Cardiac muscle cell (in vitro differentiated cells and primary cell): ENCODE results near the gene MYMK. TPM values are rescaled to one million over a fixed set of nuclear protein-coding genes. Genes with fewer than 3 reads are reported as not detected.
"Not testable (repeated sequence)": the region's sequence is repeated elsewhere in the genome, so short reads cannot be mapped to it uniquely, and the experiment has no call there.

Experiments used
- DNase-seq, 2 donors: peaks; one replicate each; pipeline versions ENCODE4 v3.0.0 to v3.0.0-alpha.2; 2010 to 2017; ENCODE audit warnings: low read depth in 1 of 2, low spot score in 1 of 2
- H3K27ac ChIP-seq: fragments of 200-600 bp; sonication (generic); 2 replicates; pipeline ENCODE4 v1.5.1; 2016
- H3K27me3 ChIP-seq: fragments of 200-600 bp; sonication (generic); 2 replicates; pipeline ENCODE4 v1.6.0; 2016; ENCODE audit warnings: control low read depth
- H3K36me3 ChIP-seq: fragments of 200-600 bp; sonication (generic); 2 replicates; pipeline ENCODE4 v1.5.1; 2016; ENCODE audit warnings: control low read depth
- H3K4me1 ChIP-seq: fragments of 200-600 bp; sonication (generic); 2 replicates; pipeline ENCODE4 v1.8.1; 2017; ENCODE audit warnings: low read depth, mild to moderate bottlenecking, mixed run types
- H3K4me3 ChIP-seq: fragments of 200-600 bp; sonication (generic); 2 replicates; pipeline ENCODE4 v1.5.1; 2016; ENCODE audit warnings: mild to moderate bottlenecking
- H3K9me3 ChIP-seq: fragments of 200-600 bp; sonication (generic); 2 replicates; pipeline ENCODE4 v1.5.1; 2017; ENCODE audit warnings: low read depth, mild to moderate bottlenecking, control low read depth
- CTCF ChIP-seq: IDR thresholded peaks from 2 replicates; pipeline ENCODE4 v1.5.1; 2012; ENCODE audit warnings: low read depth, mild to moderate bottlenecking, low read length
- polyA plus RNA-seq: library from polyadenylated mRNA; unstranded; fragments of >200 nt; fragmentation: Nextera tagmentation; extraction: Ambion mirVana; gene quantifications from 2 replicates; pipeline ENCODE4 v1.2.1, GENCODE V29; 2016
- total RNA-seq: library from RNA; depleted of rRNA; stranded (reverse); fragments of >200 nt; gene quantifications from 2 replicates; pipeline ENCODE4 v1.2.3, GENCODE V29; 2016

Gene MYMK
- total and polyA plus RNA-seq, 2 experiments from 2014 or later = not detected

GRCh38 chr9:133566382-133566781 is 41.6 kb upstream of the MYMK start:
- no peak overlapping the region for H3K27ac ChIP-seq
- no peaks in the 10 kb centered on the region for H3K27me3 ChIP-seq
- DNase-seq = no peak
- H3K4me1 ChIP-seq = peaks cover 37% of the 10 kb centered on the region
- TF ChIP-seq CTCF = no peak
- H3K4me3 ChIP-seq = no peak overlapping the region
- no peaks in the 10 kb centered on the region for H3K9me3 ChIP-seq
- no peaks in the 10 kb centered on the region for H3K36me3 ChIP-seq

- no peaks in the 10 kb centered on the region for H3K27me3 ChIP-seq
- peak; percentile 30 to 34 for DNase-seq
- no peak overlapping the region for H3K4me3 ChIP-seq
- peaks cover 35% of the 10 kb centered on the region for H3K4me1 ChIP-seq
- no peaks in the 10 kb centered on the region for H3K36me3 ChIP-seq
- peak overlapping the region; percentile 30 for H3K27ac ChIP-seq
- H3K9me3 ChIP-seq = no peaks in the 10 kb centered on the region
- no peak for TF ChIP-seq CTCF
Observed at GRCh38 chr9:133564451-133565116, 39.8 kb upstream of the MYMK start.

- not testable (repeated sequence) for H3K36me3 ChIP-seq, DNase-seq, H3K27ac ChIP-seq, H3K27me3 ChIP-seq, H3K9me3 ChIP-seq, H3K4me3 ChIP-seq
- H3K4me1 ChIP-seq = peaks cover 38% of the 10 kb centered on the region
Observed at GRCh38 chr9:133563814-133564213, 39.1 kb upstream of the MYMK start.

- peaks cover 43% of the 10 kb centered on the region for H3K4me1 ChIP-seq
- no peak overlapping the region for H3K4me3 ChIP-seq
- TF ChIP-seq CTCF = no peak
- H3K27ac ChIP-seq = no peak overlapping the region
- no peaks in the 10 kb centered on the region for H3K9me3 ChIP-seq
- peak; percentile 48 to 71 for DNase-seq
- no peaks in the 10 kb centered on the region for H3K27me3 ChIP-seq
- H3K36me3 ChIP-seq = no peaks in the 10 kb centered on the region
Observed at GRCh38 chr9:133563291-133563796, 38.6 kb upstream of the MYMK start.

GRCh38 chr9:133562611-133563290 is 38.0 kb upstream of the MYMK start:
- no peak for TF ChIP-seq CTCF
- Histone ChIP-seq H3K4me3 (no peak overlapping the region), H3K36me3 (no peaks in the 10 kb centered on the region), H3K4me1 (peaks cover 46% of the 10 kb centered on the region), H3K27ac (no peak overlapping the region), H3K27me3 (no peaks in the 10 kb centered on the region), H3K9me3 (no peaks in the 10 kb centered on the region)
- no peak for DNase-seq

GRCh38 chr9:133561976-133562554 is 37.3 kb upstream of the MYMK start:
- H3K27me3 ChIP-seq = no peaks in the 10 kb centered on the region
- no peak for DNase-seq
- no peak overlapping the region for H3K27ac ChIP-seq
- H3K4me3 ChIP-seq = no peak overlapping the region
- H3K4me1 ChIP-seq = peaks cover 52% of the 10 kb centered on the region
- TF ChIP-seq CTCF = no peak
- no peaks in the 10 kb centered on the region for H3K36me3 ChIP-seq
- H3K9me3 ChIP-seq = no peaks in the 10 kb centered on the region
